HG03354 (cell line): ENCODE data around the gene GRK5.

Experiments
- ATAC-seq: cut with Tn5 transposase; IDR thresholded peaks from one replicate; pipeline ENCODE4 v1.9.1; 2021; ENCODE audit warnings: mild to moderate bottlenecking; ENCODE audit not compliant: unreplicated experiment, poor library complexity, severe bottlenecking

Gene GRK5

GRCh38 chr10:119442758-119443060, 235.3 kb downstream of the GRK5 start:
- ATAC-seq = no peak

GRCh38 chr10:119443441-119443840, 236.1 kb downstream of the GRK5 start:
- no peak for ATAC-seq

GRCh38 chr10:119443970-119444660, 236.7 kb downstream of the GRK5 start:
- ATAC-seq = no peak

- ATAC-seq = no peak
Measured at GRCh38 chr10:119444866-119445265, 237.5 kb downstream of the GRK5 start.

GRCh38 chr10:119445311-119445934, 238.1 kb downstream of the GRK5 start:
- ATAC-seq = peak; percentile 67

GRCh38 chr10:119445935-119446317, 238.6 kb downstream of the GRK5 start:
- ATAC-seq = no peak

- ATAC-seq = no peak
Measured at GRCh38 chr10:119446441-119447277, 239.3 kb downstream of the GRK5 start.

- no peak for ATAC-seq
Measured at GRCh38 chr10:119447421-119447820, 240.1 kb downstream of the GRK5 start.

- ATAC-seq = no peak
Measured at GRCh38 chr10:119447823-119448546, 240.6 kb downstream of the GRK5 start.

- no peak for ATAC-seq
Measured at GRCh38 chr10:119448628-119449584, 241.5 kb downstream of the GRK5 start.

GRCh38 chr10:119449760-119450461, 242.5 kb downstream of the GRK5 start:
- no peak for ATAC-seq

GRCh38 chr10:119450606-119451299, 243.4 kb downstream of the GRK5 start:
- no peak for ATAC-seq

- no peak for ATAC-seq
Measured at GRCh38 chr10:119451300-119451896, 244.0 kb downstream of the GRK5 start.

GRCh38 chr10:119452396-119452795, 245.0 kb downstream of the GRK5 start:
- ATAC-seq = no peak

- ATAC-seq = no peak
Measured at GRCh38 chr10:119453313-119453712, 245.9 kb downstream of the GRK5 start.

GRCh38 chr10:119454316-119454715, 246.9 kb downstream of the GRK5 start:
- no peak for ATAC-seq

GRCh38 chr10:119454990-119455389, 247.6 kb downstream of the GRK5 start:
- ATAC-seq = no peak
